GM19324 (cell line): ENCODE results near the gene AK2.
"Not testable (repeated sequence)": the region's sequence is repeated elsewhere in the genome, so short reads cannot be mapped to it uniquely, and the experiment has no call there.

Experiments
- ATAC-seq: cut with Tn5 transposase; IDR thresholded peaks from one replicate; pipeline ENCODE4 v1.9.1; 2021; ENCODE audit warnings: mild to moderate bottlenecking, moderate library complexity; ENCODE audit not compliant: unreplicated experiment, low FRiP score

Gene AK2

GRCh38 chr1:33025180-33025569 is 11.5 kb downstream of the AK2 start:
- ATAC-seq: no peak

- ATAC-seq: not testable (repeated sequence)
These were observed 12.1 kb downstream of the AK2 start for GRCh38 chr1:33024430-33025179.

- no peak for ATAC-seq
These were observed 14.0 kb downstream of the AK2 start for GRCh38 chr1:33022650-33023200.

- ATAC-seq: no peak
These were observed 14.9 kb downstream of the AK2 start for GRCh38 chr1:33021567-33022431.

- ATAC-seq: no peak
These were observed 18.6 kb downstream of the AK2 start for GRCh38 chr1:33018112-33018511.

- no peak for ATAC-seq
These were observed 19.5 kb downstream of the AK2 start for GRCh38 chr1:33017175-33017574.

GRCh38 chr1:33015216-33015615 is 21.5 kb downstream of the AK2 start:
- no peak for ATAC-seq

- ATAC-seq: no peak
These were observed 22.1 kb downstream of the AK2 start for GRCh38 chr1:33014464-33015163.

GRCh38 chr1:33013791-33014190 is 22.9 kb downstream of the AK2 start:
- ATAC-seq: no peak

- no peak for ATAC-seq
These were observed 24.5 kb downstream of the AK2 start for GRCh38 chr1:33012165-33012564.

- no peak for ATAC-seq
These were observed 25.6 kb downstream of the AK2 start for GRCh38 chr1:33010932-33011731.

GRCh38 chr1:33009561-33009960 is 27.1 kb downstream of the AK2 start:
- ATAC-seq: no peak

- ATAC-seq: no peak
These were observed 28.4 kb downstream of the AK2 start for GRCh38 chr1:33008051-33008914.

GRCh38 chr1:33007190-33008050 is 29.3 kb downstream of the AK2 start:
- no peak for ATAC-seq

GRCh38 chr1:33005838-33006421 is 30.8 kb downstream of the AK2 start:
- no peak for ATAC-seq

- ATAC-seq: no peak
These were observed 31.4 kb downstream of the AK2 start for GRCh38 chr1:33005117-33005837.

- ATAC-seq: no peak
These were observed 32.1 kb downstream of the AK2 start for GRCh38 chr1:33004613-33005012.
